ENCODE data around the gene OVAAL. TPM values are rescaled to one million over a fixed set of nuclear protein-coding genes. Genes with fewer than 3 reads are reported as not detected.

OVAAL gene
- total and polyA plus RNA-seq, 2 of the 8 experiments (the other 6 are each of a cell fraction or from before 2014, with no cell fraction given), result not detected

DNA sequence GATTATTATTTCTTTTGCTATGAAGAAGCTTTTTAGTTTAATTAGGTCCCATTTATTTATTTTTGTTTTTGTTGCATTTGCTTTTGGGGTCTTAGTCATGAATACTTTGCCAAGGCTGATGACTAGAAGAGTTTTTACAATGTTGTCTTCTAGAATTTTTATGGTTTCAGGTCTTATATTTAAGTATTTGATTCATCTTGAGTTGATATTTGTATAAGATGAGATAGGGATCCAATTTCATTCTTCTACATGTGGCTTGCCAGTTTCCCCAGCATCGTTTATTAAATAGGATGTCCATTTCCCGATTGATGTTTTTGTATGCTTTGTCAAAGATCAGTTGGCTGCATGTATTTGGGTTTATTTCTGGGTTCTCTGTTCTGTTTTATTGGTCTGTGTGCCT, 47.9 kb upstream of the OVAAL start (continued):
- no peak for TF ChIP-seq TCF12 (IDR thresholded peaks at IDR 0.05; ENCODE audit: low read depth, low read length)
- TF ChIP-seq CHD2 (IDR thresholded peaks at IDR 0.05; ENCODE audit: low read length), result no peak
- no peak for TF ChIP-seq SRF (IDR thresholded peaks at IDR 0.05; ENCODE audit: low read depth, low read length)
- no peak for TF ChIP-seq ATF2 (IDR thresholded peaks at IDR 0.05; ENCODE audit: low read length)
- no peak for TF ChIP-seq KDM4A (IDR thresholded peaks at IDR 0.05; ENCODE audit: low read depth, low read length, severe bottlenecking)
